Measurements from ENCODE around the gene RXYLT1. TPM values are rescaled to one million over a fixed set of nuclear protein-coding genes. Genes with fewer than 3 reads are reported as not detected.
A peak's percentile ranks its signal among the peaks of the same experiment; 100 is the strongest.

Gene RXYLT1
- total and polyA plus RNA-seq, 2 donors: 15.7 TPM

GRCh38 chr12:63843721-63844390 is 64.1 kb downstream of the RXYLT1 start:
- Histone ChIP-seq H3K36me3 (ENCODE audit: control insufficient read depth in 2 of 2, insufficient read depth in 2 of 2, low read length in 1 of 2) (no peaks in the 10 kb centered on the region), H3K4me3 (ENCODE audit: low read length in 2 of 2) (peak overlapping the region; percentile 47 to 66), H3K9me3 (ENCODE audit: control insufficient read depth in 2 of 2, insufficient read depth in 1 of 2, low read length in 1 of 2) (peaks cover 2 to 5% of the 10 kb centered on the region in 2 donors), H3K27me3 (ENCODE audit: control insufficient read depth in 2 of 2, insufficient read depth in 1 of 2, low read length in 1 of 2) (peaks cover 20 to 48% of the 10 kb centered on the region in 2 donors), H3K4me1 (ENCODE audit: control insufficient read depth in 2 of 2, insufficient read depth in 2 of 2, low read length in 2 of 2) (peaks cover 7% of the 10 kb centered on the region in 2 donors), H3K27ac (ENCODE audit: low read depth in 1 of 2, low read length in 1 of 2) (peak overlapping the region; percentile 66 to 74)
- under 1% methylated on average over 80 of the region's 80 CpGs for WGBS
- peak; percentile 39 to 91 (median 73) for DNase-seq (ENCODE audit: low read depth in 6 of 9, low spot score in 9 of 9)

GRCh38 chr12:63844391-63845341 is 65.0 kb downstream of the RXYLT1 start, which contains the start of gene SRGAP1:
TSS of gene SRGAP1 (plus strand) at chr12:63844700. CDS start at chr12:63844817, 117 bp downstream.
- peak in 3 of 9 donors; percentile 1 to 29 (median 13) for DNase-seq (ENCODE audit: low read depth in 6 of 9, low spot score in 9 of 9)
- 7% methylated on average over 52 of the region's 52 CpGs for WGBS
- Histone ChIP-seq H3K4me1 (ENCODE audit: control insufficient read depth in 2 of 2, insufficient read depth in 2 of 2, low read length in 2 of 2) (peaks cover 7% of the 10 kb centered on the region in 2 donors), H3K36me3 (ENCODE audit: control insufficient read depth in 2 of 2, insufficient read depth in 2 of 2, low read length in 1 of 2) (no peaks in the 10 kb centered on the region), H3K9me3 (ENCODE audit: control insufficient read depth in 2 of 2, insufficient read depth in 1 of 2, low read length in 1 of 2) (peaks cover 2 to 5% of the 10 kb centered on the region in 2 donors), H3K27ac (ENCODE audit: low read depth in 1 of 2, low read length in 1 of 2) (peak within 1 kb of the TSS; percentile 66 to 74), H3K27me3 (ENCODE audit: control insufficient read depth in 2 of 2, insufficient read depth in 1 of 2, low read length in 1 of 2) (peaks cover 20 to 48% of the 10 kb centered on the region in 2 donors), H3K4me3 (ENCODE audit: low read length in 2 of 2) (peak within 1 kb of the TSS; percentile 47 to 66)

DNA sequence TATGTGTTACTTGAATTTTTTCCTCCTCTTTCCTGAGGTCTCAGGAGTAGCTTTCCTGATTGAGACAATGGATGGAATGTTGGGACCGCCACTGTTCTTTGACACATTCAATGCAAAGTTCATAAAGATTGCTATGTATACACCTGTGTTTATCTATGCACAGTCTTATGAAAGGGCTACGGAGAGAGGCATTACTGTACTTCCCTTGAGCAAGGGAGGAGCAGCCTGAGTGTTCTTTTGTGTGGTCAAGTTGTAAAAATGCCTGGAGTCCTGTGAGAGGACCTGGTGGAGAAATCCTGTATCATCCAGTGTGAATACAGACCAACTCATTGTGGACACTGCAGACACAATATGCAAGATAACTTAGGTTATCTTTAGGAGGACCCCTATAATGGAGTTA is 66.0 kb downstream of the RXYLT1 start:
- Histone ChIP-seq H3K4me3 (ENCODE audit: low read length in 2 of 2) (no peak overlapping the region), H3K4me1 (ENCODE audit: control insufficient read depth in 2 of 2, insufficient read depth in 2 of 2, low read length in 2 of 2) (peaks cover 7% of the 10 kb centered on the region in 2 donors), H3K27me3 (ENCODE audit: control insufficient read depth in 2 of 2, insufficient read depth in 1 of 2, low read length in 1 of 2) (peaks cover 20 to 48% of the 10 kb centered on the region in 2 donors), H3K9me3 (ENCODE audit: control insufficient read depth in 2 of 2, insufficient read depth in 1 of 2, low read length in 1 of 2) (peaks cover 2 to 5% of the 10 kb centered on the region in 2 donors), H3K27ac (ENCODE audit: low read depth in 1 of 2, low read length in 1 of 2) (no peak overlapping the region), H3K36me3 (ENCODE audit: control insufficient read depth in 2 of 2, insufficient read depth in 2 of 2, low read length in 1 of 2) (no peaks in the 10 kb centered on the region)
- 89% methylated on average over 2 of the region's 2 CpGs for WGBS
- DNase-seq (ENCODE audit: low read depth in 6 of 9, low spot score in 9 of 9): no peak

DNA sequence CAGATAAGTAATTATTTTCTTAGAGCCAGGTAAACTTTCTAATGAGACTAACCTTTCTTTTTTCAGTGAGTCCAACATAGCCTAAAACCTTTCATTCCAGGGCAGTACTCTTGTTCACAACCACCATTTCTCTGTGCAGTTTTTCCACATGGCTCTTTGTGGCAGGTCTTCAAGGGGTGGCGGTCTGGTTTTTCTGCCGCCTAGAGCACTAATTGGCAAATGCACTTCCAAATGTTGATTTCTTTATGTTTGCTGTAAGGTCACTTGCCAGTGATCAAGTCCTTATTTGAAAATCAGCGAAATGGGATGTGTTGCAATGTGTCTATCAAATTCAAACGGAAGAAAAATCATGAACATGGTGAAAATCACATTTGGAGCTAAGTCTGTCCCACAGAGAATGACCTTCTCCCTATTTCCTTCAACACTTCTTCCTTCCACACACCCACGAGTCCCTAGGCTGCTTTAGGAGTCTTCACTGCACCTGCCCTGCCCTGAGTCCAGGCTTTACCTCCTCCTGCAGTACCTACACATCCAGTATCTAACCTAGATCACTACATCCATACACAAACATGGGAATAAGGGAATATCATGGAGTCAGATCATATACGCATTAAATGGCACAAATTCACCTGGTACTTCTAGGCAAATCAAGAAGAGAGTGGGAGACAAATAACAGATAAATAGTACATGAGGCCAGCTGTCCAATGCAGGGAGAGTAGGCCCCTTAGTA is 66.7 kb downstream of the RXYLT1 start:
- H3K27me3 ChIP-seq (ENCODE audit: control insufficient read depth in 2 of 2, insufficient read depth in 1 of 2, low read length in 1 of 2): peaks cover 20 to 48% of the 10 kb centered on the region in 2 donors
- no peaks in the 10 kb centered on the region for H3K36me3 ChIP-seq (ENCODE audit: control insufficient read depth in 2 of 2, insufficient read depth in 2 of 2, low read length in 1 of 2)
- peaks cover 2 to 5% of the 10 kb centered on the region in 2 donors for H3K9me3 ChIP-seq (ENCODE audit: control insufficient read depth in 2 of 2, insufficient read depth in 1 of 2, low read length in 1 of 2)
- DNase-seq (ENCODE audit: low read depth in 6 of 9, low spot score in 9 of 9): no peak
- H3K4me3 ChIP-seq (ENCODE audit: low read length in 2 of 2): no peak overlapping the region
- 93% methylated on average over 6 of the region's 6 CpGs for WGBS
- H3K27ac ChIP-seq (ENCODE audit: low read depth in 1 of 2, low read length in 1 of 2): no peak overlapping the region
- peaks cover 7% of the 10 kb centered on the region in 2 donors for H3K4me1 ChIP-seq (ENCODE audit: control insufficient read depth in 2 of 2, insufficient read depth in 2 of 2, low read length in 2 of 2)

GRCh38 chr12:63848450-63848849 is 68.7 kb downstream of the RXYLT1 start:
- no peak for DNase-seq (ENCODE audit: low read depth in 6 of 9, low spot score in 9 of 9)
- Histone ChIP-seq H3K4me3 (ENCODE audit: low read length in 2 of 2) (no peak overlapping the region), H3K9me3 (ENCODE audit: control insufficient read depth in 2 of 2, insufficient read depth in 1 of 2, low read length in 1 of 2) (peaks cover 2 to 5% of the 10 kb centered on the region in 2 donors), H3K27ac (ENCODE audit: low read depth in 1 of 2, low read length in 1 of 2) (no peak overlapping the region), H3K4me1 (ENCODE audit: control insufficient read depth in 2 of 2, insufficient read depth in 2 of 2, low read length in 2 of 2) (peaks cover 5 to 7% of the 10 kb centered on the region in 2 donors), H3K27me3 (ENCODE audit: control insufficient read depth in 2 of 2, insufficient read depth in 1 of 2, low read length in 1 of 2) (peaks cover 13 to 33% of the 10 kb centered on the region in 2 donors), H3K36me3 (ENCODE audit: control insufficient read depth in 2 of 2, insufficient read depth in 2 of 2, low read length in 1 of 2) (no peaks in the 10 kb centered on the region)
- 92% methylated on average over 4 of the region's 4 CpGs for WGBS

DNA sequence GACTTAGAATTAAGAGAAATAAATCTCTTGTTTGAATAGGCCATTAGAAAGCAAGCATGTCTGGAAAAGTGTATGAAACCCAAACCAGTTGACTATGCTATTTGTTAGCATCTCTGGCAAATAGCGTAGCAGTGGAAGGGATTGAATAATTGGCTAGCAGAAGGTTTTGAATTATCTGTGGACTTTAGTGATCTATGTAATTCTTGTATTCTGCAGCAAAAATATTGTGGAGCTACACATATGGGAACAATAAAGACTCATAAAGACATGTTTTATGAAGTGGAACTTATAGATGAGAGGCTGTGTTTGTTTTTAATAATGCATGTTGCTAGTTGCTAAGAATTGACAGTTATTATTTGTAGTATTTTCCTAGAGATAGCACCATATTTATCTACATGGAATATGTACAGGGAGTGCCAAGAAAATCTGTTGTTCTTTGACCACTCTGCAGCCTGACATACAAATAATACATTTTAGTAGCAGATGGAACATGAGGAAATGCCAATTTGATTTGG is 69.5 kb downstream of the RXYLT1 start:
- peaks cover 10 to 26% of the 10 kb centered on the region in 2 donors for H3K27me3 ChIP-seq (ENCODE audit: control insufficient read depth in 2 of 2, insufficient read depth in 1 of 2, low read length in 1 of 2)
- H3K9me3 ChIP-seq (ENCODE audit: control insufficient read depth in 2 of 2, insufficient read depth in 1 of 2, low read length in 1 of 2): peaks cover 2 to 5% of the 10 kb centered on the region in 2 donors
- no peaks in the 10 kb centered on the region for H3K36me3 ChIP-seq (ENCODE audit: control insufficient read depth in 2 of 2, insufficient read depth in 2 of 2, low read length in 1 of 2)
- no peak for DNase-seq (ENCODE audit: low read depth in 6 of 9, low spot score in 9 of 9)
- H3K4me3 ChIP-seq (ENCODE audit: low read length in 2 of 2): no peak overlapping the region
- peaks cover 3 to 7% of the 10 kb centered on the region in 2 donors for H3K4me1 ChIP-seq (ENCODE audit: control insufficient read depth in 2 of 2, insufficient read depth in 2 of 2, low read length in 2 of 2)
- 91% methylated on average over 1 of the region's 1 CpG for whole genome bisulfite sequencing
- H3K27ac ChIP-seq (ENCODE audit: low read depth in 1 of 2, low read length in 1 of 2): no peak overlapping the region

DNA sequence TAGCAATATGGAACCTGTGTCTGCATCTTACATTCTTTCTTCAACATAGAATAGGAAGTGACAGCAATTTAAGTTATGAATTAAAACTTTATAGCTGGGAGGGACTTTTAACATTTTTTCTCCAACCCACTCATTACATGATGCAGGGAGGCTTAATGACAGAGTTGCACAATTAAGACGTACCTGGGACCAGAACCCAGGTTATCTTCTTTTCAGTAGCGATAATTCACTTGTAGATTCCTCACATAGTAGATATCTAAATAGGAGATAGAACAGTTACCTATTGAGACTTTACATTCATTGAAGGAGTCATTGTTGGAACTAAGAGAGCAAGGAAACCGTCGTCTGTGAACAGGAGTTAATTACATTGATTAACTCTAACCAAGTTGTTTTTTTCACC is 69.9 kb downstream of the RXYLT1 start:
- H3K27ac ChIP-seq (ENCODE audit: low read depth in 1 of 2, low read length in 1 of 2): no peak overlapping the region
- H3K4me3 ChIP-seq (ENCODE audit: low read length in 2 of 2): no peak overlapping the region
- H3K4me1 ChIP-seq (ENCODE audit: control insufficient read depth in 2 of 2, insufficient read depth in 2 of 2, low read length in 2 of 2): peaks cover 0 to 4% of the 10 kb centered on the region in 2 donors
- H3K27me3 ChIP-seq (ENCODE audit: control insufficient read depth in 2 of 2, insufficient read depth in 1 of 2, low read length in 1 of 2): peaks cover 10 to 21% of the 10 kb centered on the region in 2 donors
- WGBS: 97% methylated on average over 4 of the region's 4 CpGs
- peaks cover 2 to 4% of the 10 kb centered on the region in 2 donors for H3K9me3 ChIP-seq (ENCODE audit: control insufficient read depth in 2 of 2, insufficient read depth in 1 of 2, low read length in 1 of 2)
- H3K36me3 ChIP-seq (ENCODE audit: control insufficient read depth in 2 of 2, insufficient read depth in 2 of 2, low read length in 1 of 2): no peaks in the 10 kb centered on the region
- no peak for DNase-seq (ENCODE audit: low read depth in 6 of 9, low spot score in 9 of 9)

GRCh38 chr12:63853978-63854377 is 74.3 kb downstream of the RXYLT1 start:
- no peak for DNase-seq (ENCODE audit: low read depth in 6 of 9, low spot score in 9 of 9)
- H3K4me3 ChIP-seq (ENCODE audit: low read length in 2 of 2): no peak overlapping the region
- H3K36me3 ChIP-seq (ENCODE audit: control insufficient read depth in 2 of 2, insufficient read depth in 2 of 2, low read length in 1 of 2): no peaks in the 10 kb centered on the region
- no peaks in the 10 kb centered on the region for H3K4me1 ChIP-seq (ENCODE audit: control insufficient read depth in 2 of 2, insufficient read depth in 2 of 2, low read length in 2 of 2)
- no peaks in the 10 kb centered on the region for H3K27me3 ChIP-seq (ENCODE audit: control insufficient read depth in 2 of 2, insufficient read depth in 1 of 2, low read length in 1 of 2)
- H3K27ac ChIP-seq (ENCODE audit: low read depth in 1 of 2, low read length in 1 of 2): no peak overlapping the region
- no peaks in the 10 kb centered on the region for H3K9me3 ChIP-seq (ENCODE audit: control insufficient read depth in 2 of 2, insufficient read depth in 1 of 2, low read length in 1 of 2)
